Camera-type eye (tissue), 1 donor: ENCODE measurements around the gene BFAR. TPM values are rescaled to one million over a fixed set of nuclear protein-coding genes. Genes with fewer than 3 reads are reported as not detected.

Experiments used
- total RNA-seq: library from RNA; depleted of rRNA; stranded (reverse); fragments of >200 nt; gene quantifications from one replicate; pipeline ENCODE4 v1.2.3, GENCODE V29; 2014

BFAR gene, protein sequence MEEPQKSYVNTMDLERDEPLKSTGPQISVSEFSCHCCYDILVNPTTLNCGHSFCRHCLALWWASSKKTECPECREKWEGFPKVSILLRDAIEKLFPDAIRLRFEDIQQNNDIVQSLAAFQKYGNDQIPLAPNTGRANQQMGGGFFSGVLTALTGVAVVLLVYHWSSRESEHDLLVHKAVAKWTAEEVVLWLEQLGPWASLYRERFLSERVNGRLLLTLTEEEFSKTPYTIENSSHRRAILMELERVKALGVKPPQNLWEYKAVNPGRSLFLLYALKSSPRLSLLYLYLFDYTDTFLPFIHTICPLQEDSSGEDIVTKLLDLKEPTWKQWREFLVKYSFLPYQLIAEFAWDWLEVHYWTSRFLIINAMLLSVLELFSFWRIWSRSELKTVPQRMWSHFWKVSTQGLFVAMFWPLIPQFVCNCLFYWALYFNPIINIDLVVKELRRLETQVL
- 101 TPM for total RNA-seq

DNA sequence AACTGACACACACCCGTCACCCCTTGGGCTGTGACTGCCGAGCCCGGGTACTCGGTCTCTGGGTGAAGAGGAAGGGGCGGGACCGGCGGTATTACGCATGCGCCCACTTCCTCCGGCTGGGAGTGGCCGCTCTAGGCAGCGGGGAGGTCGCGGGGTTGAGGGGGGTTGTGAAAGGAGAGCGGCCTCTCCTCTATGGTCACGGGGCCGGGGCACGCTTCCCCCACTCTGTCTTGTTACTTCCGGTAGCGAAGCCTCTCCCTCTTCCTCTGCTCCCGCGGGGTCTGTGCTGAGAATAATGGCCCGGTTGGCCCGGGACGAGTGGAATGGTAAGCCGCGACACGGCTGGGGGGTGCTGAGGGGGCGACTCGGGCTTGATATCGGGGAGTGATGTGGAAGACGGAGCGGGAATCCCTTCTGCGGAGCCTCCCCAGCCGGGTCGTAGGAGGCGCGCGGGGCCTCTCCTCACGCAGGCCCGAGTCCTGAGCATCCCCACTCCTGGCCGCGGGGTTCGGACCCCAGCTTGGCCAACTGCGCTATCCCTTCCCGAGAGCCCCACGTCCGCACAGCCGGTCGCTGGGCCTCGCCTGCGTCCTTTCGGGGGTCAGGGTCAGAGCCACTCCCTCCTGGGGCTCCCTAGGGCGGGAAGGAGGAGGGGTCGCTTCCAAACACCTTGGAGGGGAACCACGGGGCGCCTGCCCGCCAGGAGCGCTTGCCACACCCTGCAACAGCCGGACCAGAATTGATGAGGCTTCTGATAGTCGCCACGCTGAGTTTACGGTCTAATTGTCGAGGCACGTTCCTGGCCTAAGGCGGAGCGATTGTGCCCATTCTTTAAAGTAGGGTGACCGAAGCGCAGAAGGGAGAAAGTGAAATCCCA, at the start of gene BFAR:
BFAR (plus strand) TSS at position 259 of the 877 bp plus-strand sequence. CDS start 11,396 bp downstream, outside the sequence.

DNA sequence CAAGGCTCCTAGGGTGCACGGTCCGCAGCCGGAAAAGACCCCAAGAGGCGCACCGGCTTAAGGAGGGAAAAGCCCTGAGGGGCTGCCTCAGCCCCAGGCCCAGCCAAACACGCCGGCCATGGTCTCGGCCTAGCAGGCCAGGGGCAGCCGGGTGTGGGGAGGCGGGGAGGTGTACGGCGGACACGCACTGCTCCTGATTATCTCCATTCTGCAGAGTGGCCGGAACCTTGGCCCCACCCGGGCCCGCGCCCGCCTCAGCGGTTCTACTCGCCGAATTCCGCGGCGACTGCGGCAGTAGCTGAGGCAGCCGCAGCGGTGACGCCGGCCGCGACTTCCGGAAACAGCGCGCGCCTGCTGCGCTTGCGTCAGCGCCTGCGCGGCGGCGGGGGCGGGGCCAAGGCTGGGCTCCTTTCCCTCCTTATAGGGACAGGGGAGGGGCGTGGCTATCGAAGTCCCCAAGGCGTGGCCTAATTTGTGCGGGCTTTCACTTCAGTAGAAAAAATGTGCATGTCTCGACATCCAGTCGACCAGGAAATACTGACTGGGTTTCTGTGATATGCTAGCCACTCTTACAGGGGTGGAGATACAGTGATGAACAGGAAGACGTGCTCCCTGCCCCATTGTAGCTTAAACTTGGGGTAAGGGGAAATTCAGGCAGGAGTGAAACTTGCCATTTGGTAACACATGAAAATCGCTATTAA, 2.7 kb upstream of the BFAR start, which contains the start of gene PARN:
PARN (minus strand) TSS at position 342 of the 701 bp plus-strand sequence; CDS start at position 207, 135 bp downstream.

DNA sequence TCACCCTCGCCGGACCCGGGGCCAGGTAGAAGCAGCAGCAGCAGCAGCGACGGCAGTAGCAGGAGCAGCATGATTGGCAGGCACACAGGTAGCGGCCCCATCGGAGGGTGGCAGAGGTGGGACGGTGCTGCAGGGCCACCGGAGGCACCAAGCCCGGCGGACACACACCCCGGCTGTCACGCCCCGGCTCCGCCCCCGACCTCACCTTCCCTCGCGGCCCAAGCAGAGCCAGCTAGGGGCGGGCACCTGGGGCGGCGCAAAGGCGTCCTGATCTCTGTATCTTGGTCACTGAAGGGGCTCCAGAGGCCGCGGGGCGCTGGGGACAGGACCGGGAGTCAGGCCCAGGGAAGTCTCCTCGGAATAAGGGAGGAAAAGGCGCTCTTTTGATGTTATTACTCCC, 61.4 kb downstream of the BFAR start, which contains the start of gene PLA2G10:
PLA2G10 (minus strand) TSS at position 180 of the 400 bp plus-strand sequence; CDS start at position 101, 79 bp downstream.

DNA sequence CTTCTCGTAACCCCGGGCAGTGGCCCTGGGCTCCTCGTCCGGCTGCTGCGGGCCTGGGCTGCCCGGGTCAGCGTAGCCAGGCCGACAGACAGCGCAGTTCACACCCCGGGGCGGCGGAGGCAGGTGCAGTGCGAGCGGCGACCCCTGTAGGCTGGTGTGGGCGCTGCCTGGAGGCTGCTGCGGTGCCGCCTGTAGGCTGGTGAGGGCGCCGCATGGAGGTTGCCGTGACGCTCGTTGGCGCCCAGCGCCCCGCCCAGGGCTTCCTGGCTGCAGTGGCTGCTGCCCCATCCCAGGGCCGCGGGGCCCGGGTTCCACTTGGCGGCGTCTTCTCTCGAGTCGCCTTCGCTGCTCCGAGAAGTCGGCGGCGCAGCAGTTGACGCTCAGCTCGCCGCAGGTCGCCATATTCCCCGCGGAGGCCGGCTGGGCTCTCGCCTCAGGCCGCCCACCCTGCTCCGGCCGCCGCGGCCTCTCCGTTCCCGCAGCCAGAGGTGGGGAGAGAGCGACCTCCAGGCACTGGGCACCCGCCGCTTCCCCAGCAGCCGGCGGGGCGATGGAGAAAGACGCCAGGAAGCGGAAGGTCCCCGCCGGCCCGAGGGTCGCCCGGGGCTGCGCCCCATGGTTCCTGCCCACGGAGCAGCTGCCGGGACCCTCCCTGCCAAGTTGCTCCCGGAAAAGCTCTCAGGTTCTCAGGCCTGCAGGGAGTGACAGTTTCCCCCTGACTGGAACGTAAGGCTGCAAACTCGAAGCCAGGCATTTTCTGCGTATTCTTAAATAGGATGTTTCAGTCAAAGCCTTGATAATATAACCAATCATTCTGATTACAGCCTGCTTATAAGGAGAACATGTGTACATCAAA, 70.6 kb downstream of the BFAR start, which contains the start of gene NPIPA3:
NPIPA3 (plus strand) TSS at position 256 of the 856 bp plus-strand sequence. CDS start 5,533 bp downstream, outside the sequence.

Other genes starting within 250 kb of the BFAR start
- 47.6 TPM for gene PARN, start 2.7 kb upstream of the BFAR start, total RNA-seq
- not detected for gene PLA2G10, start 61.4 kb downstream of the BFAR start, total RNA-seq
- 1.0 TPM for gene NPIPA3, start 70.5 kb downstream of the BFAR start, total RNA-seq
- gene NPIPA2, start 109.6 kb downstream of the BFAR start, total RNA-seq: 1.0 TPM
- gene NOMO1, start 200.8 kb downstream of the BFAR start, total RNA-seq: 104 TPM